Activated CD4-positive, alpha-beta T cell treated with anti-CD3 and anti-CD28 coated beads, Interleukin-2, amount 50 U/mL, for 48 hours (primary cell): ENCODE data around the gene ARL2BP.
A peak's percentile ranks its signal among the peaks of the same experiment; 100 is the strongest.

Experiments used
- DNase-seq, 2 experiments: peaks; one replicate each; pipeline ENCODE4 v3.0.0-alpha.2; 2020

ARL2BP gene

GRCh38 chr16:57235128-57236021 lies 9.7 kb upstream of the ARL2BP start:
- DNase-seq: peak; percentile 29 to 53

- no peak for DNase-seq
Measured at GRCh38 chr16:57236022-57236350, 9.1 kb upstream of the ARL2BP start.

GRCh38 chr16:57238682-57239081 lies 6.4 kb upstream of the ARL2BP start:
- no peak for DNase-seq

GRCh38 chr16:57239107-57239506 lies 6.0 kb upstream of the ARL2BP start:
- DNase-seq: no peak

GRCh38 chr16:57240851-57241250 lies 4.2 kb upstream of the ARL2BP start:
- DNase-seq: no peak

GRCh38 chr16:57242650-57243049 lies 2.4 kb upstream of the ARL2BP start:
- DNase-seq: no peak

GRCh38 chr16:57244463-57244766 lies 644 bp upstream of the ARL2BP start:
- DNase-seq: no peak

- peak in 1 of 2 experiments; percentile 29 for DNase-seq
Measured at GRCh38 chr16:57245472-57246113, 534 bp downstream of the ARL2BP start.

- no peak for DNase-seq
Measured at GRCh38 chr16:57251352-57251751, 6.3 kb downstream of the ARL2BP start.

GRCh38 chr16:57252148-57252721 lies 7.2 kb downstream of the ARL2BP start:
- DNase-seq: no peak

GRCh38 chr16:57253466-57253865 lies 8.4 kb downstream of the ARL2BP start:
- DNase-seq: no peak

- DNase-seq: no peak
Measured at GRCh38 chr16:57255686-57256415, 10.8 kb downstream of the ARL2BP start.

GRCh38 chr16:57256601-57257395 lies 11.7 kb downstream of the ARL2BP start:
- peak in 1 of 2 experiments; percentile 2 for DNase-seq

- DNase-seq: no peak
Measured at GRCh38 chr16:57257455-57258070, 12.5 kb downstream of the ARL2BP start.

GRCh38 chr16:57258226-57258909 lies 13.3 kb downstream of the ARL2BP start:
- no peak for DNase-seq

- DNase-seq: no peak
Measured at GRCh38 chr16:57258910-57259475, 13.9 kb downstream of the ARL2BP start.

GRCh38 chr16:57260294-57260929 lies 15.4 kb downstream of the ARL2BP start:
- DNase-seq: no peak

- no peak for DNase-seq
Measured at GRCh38 chr16:57261806-57262205, 16.7 kb downstream of the ARL2BP start.

- no peak for DNase-seq
Measured at GRCh38 chr16:57262841-57263540, 17.9 kb downstream of the ARL2BP start.
